ENCODE results near the gene IL22RA1.

The IL22RA1 gene

DNA sequence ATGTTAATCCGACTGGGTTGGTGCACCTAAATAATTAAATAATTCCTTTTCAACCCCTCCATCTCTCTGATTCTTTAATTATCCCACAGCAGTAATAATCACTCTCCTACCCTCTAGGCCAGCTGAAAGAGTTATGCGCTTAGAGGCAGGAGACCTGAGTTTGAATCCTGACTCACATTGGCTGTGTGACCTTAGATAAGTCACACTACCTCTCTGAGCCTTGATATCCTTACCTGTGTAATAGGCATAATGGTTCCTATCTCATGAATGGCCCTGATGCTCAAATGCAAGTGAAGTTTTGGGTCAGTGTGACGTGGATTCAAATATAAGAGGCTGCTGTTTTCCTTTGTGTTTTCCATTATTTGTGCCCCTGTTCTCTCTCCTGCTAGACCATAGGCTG lies 39.1 kb downstream of the IL22RA1 start:
- Histone ChIP-seq H3K79me1 (ENCODE audit: low read length) (no peaks in the 10 kb centered on the region), H3K4me1 (ENCODE audit: control insufficient read depth, low read depth, low read length) (no peaks in the 10 kb centered on the region), H4K5ac (ENCODE audit: low read length) (no peak overlapping the region), H3K4me2 (ENCODE audit: low read length) (no peak overlapping the region), H3K23ac (ENCODE audit: low read length) (no peak overlapping the region), H2BK15ac (replicated peaks; ENCODE audit: low read depth) (no peak overlapping the region), H3K18ac (ENCODE audit: low read length) (no peak overlapping the region), H3K4me3 (ENCODE audit: low read length) (no peak overlapping the region), H3K4ac (ENCODE audit: low read depth, low read length) (no peak overlapping the region), H3K79me2 (ENCODE audit: control insufficient read depth, insufficient read depth, low read length) (no peaks in the 10 kb centered on the region), H2BK5ac (ENCODE audit: low read length) (no peak overlapping the region), H4K8ac (ENCODE audit: low read depth, low read length) (no peak overlapping the region), H2AK5ac (ENCODE audit: low read length) (no peak overlapping the region), H3K27me3 (ENCODE audit: insufficient read depth, low read length, poor library complexity) (no peaks in the 10 kb centered on the region), H3K9ac (ENCODE audit: low read length) (no peak overlapping the region), H3K56ac (ENCODE audit: low read length) (no peak overlapping the region), H2BK120ac (ENCODE audit: low read depth, low read length) (no peak overlapping the region), H3K27ac (ENCODE audit: low read depth, low read length) (no peak overlapping the region), H3K36me3 (ENCODE audit: control insufficient read depth, insufficient read depth, low read length) (no peaks in the 10 kb centered on the region)
- no peak for DNase-seq
- WGBS (ENCODE audit: extremely low coverage, insufficient coverage, low lambda C conversion rate), result no CpG with 5 or more reads among the region's 3 CpGs

DNA sequence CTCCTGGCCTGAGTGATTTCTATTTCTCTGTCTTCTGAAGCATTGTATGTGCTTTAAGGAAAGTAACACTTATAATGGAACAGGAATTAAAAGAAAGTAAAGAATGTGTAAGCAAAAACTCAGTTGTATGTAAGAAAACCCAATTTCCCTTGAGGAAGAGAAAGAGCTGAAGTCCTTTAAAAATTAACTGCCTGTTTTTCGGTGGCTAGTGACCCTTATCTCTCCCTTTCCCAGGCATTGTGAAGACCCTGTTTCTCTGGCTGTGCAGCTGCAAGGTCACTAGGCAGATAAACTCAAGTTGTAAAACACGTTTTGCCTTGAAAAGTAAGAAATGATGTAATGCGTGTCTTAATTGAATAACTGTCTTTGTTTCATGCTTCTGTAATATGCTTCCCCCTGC lies 39.5 kb downstream of the IL22RA1 start:
- no peak overlapping the region for H3K27ac ChIP-seq (ENCODE audit: low read depth, low read length)

DNA sequence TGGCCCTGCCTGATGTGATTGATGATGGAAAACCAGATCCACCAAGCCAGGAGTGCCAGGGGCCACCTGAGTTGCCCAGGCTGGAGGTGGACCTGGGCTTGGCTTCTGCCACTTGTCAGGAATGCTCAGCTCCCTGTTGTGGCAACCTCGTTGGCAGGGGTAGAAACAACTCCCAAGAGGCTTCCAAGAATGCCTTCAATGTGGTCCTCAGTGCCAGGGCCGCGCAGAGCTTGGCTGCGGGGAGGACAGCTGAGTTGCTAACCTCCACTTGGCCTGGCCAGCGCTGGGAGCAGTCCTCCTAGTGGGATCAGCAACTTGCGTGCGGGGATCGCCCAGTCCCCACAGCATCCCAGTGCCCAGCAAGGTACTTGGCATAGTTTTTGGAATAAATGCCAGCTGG lies 40.0 kb downstream of the IL22RA1 start:
- H3K9ac ChIP-seq (ENCODE audit: low read length), result no peak overlapping the region
- no CpG with 5 or more reads among the region's 8 CpGs for WGBS (ENCODE audit: extremely low coverage, insufficient coverage, low lambda C conversion rate)

More for the DNA sequence above, 39.5 kb downstream of the IL22RA1 start:
- Histone ChIP-seq H3K9ac (ENCODE audit: low read length) (no peak overlapping the region), H3K4me3 (ENCODE audit: low read length) (no peak overlapping the region), H3K36me3 (ENCODE audit: control insufficient read depth, insufficient read depth, low read length) (no peaks in the 10 kb centered on the region), H2BK15ac (replicated peaks; ENCODE audit: low read depth) (no peak overlapping the region), H3K79me1 (ENCODE audit: low read length) (no peaks in the 10 kb centered on the region), H3K4ac (ENCODE audit: low read depth, low read length) (no peak overlapping the region), H3K56ac (ENCODE audit: low read length) (no peak overlapping the region), H3K4me1 (ENCODE audit: control insufficient read depth, low read depth, low read length) (no peaks in the 10 kb centered on the region), H3K18ac (ENCODE audit: low read length) (no peak overlapping the region), H3K27me3 (ENCODE audit: insufficient read depth, low read length, poor library complexity) (no peaks in the 10 kb centered on the region), H3K23ac (ENCODE audit: low read length) (no peak overlapping the region), H2AK5ac (ENCODE audit: low read length) (no peak overlapping the region), H3K79me2 (ENCODE audit: control insufficient read depth, insufficient read depth, low read length) (no peaks in the 10 kb centered on the region), H2BK120ac (ENCODE audit: low read depth, low read length) (no peak overlapping the region), H4K5ac (ENCODE audit: low read length) (no peak overlapping the region), H3K4me2 (ENCODE audit: low read length) (no peak overlapping the region), H2BK5ac (ENCODE audit: low read length) (no peak overlapping the region), H4K8ac (ENCODE audit: low read depth, low read length) (no peak overlapping the region)
- WGBS (ENCODE audit: extremely low coverage, insufficient coverage, low lambda C conversion rate), result no CpG with 5 or more reads among the region's 3 CpGs
- DNase-seq, result no peak

DNA sequence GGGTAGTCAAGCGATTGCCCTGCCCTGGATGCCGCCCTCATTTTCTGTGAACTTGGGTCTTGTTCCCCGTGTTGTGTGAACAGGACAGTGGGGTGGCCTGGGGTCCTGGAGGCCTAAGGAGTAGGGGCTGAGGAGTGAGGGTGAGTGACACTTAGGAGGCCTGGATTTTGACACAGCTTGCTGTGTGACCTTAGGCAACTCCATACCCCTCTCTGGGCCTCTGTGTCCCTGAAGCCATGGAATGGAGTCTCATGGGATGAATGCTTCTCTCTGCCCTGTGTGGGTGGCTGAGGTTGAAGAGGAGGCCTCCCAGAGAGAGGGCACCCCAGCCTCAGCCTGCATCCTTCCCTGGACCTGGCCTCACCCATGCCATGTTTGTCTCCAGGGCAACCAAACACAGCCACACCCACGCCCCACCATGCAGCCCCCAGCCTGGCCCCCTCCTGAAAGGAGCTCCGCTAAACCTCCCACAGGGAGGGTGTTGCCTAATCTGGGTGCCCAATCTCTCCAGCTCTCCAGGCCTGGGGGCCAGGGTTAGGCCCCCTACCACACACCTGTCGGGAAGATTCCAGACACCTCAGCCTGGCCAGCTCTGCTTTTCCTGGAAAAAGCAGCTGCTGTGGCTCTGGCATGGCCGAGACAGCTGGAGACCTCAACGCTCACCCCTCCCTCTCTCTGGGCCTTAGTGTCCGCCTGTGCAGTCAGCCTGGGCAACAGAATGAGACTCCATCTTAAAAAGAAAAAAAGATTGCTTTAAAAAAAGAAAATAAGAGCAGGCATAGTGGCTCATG lies 40.9 kb downstream of the IL22RA1 start:
- no peak overlapping the region for H3K27ac ChIP-seq (ENCODE audit: low read depth, low read length)
- no CpG with 5 or more reads among the region's 9 CpGs for WGBS (ENCODE audit: extremely low coverage, insufficient coverage, low lambda C conversion rate)
- H3K79me1 ChIP-seq (ENCODE audit: low read length), result no peaks in the 10 kb centered on the region

More for the DNA sequence above, 40.0 kb downstream of the IL22RA1 start:
- H2AK5ac ChIP-seq (ENCODE audit: low read length), result no peak overlapping the region
- no peak for DNase-seq
- no peak overlapping the region for H4K8ac ChIP-seq (ENCODE audit: low read depth, low read length)
- no peak overlapping the region for H3K4me2 ChIP-seq (ENCODE audit: low read length)
- no peak overlapping the region for H4K5ac ChIP-seq (ENCODE audit: low read length)
- no peaks in the 10 kb centered on the region for H3K36me3 ChIP-seq (ENCODE audit: control insufficient read depth, insufficient read depth, low read length)
- no peaks in the 10 kb centered on the region for H3K27me3 ChIP-seq (ENCODE audit: insufficient read depth, low read length, poor library complexity)
- no peak overlapping the region for H2BK120ac ChIP-seq (ENCODE audit: low read depth, low read length)
- no peak overlapping the region for H2BK15ac ChIP-seq (replicated peaks; ENCODE audit: low read depth)
- H3K56ac ChIP-seq (ENCODE audit: low read length), result no peak overlapping the region
- no peaks in the 10 kb centered on the region for H3K4me1 ChIP-seq (ENCODE audit: control insufficient read depth, low read depth, low read length)
- H3K4ac ChIP-seq (ENCODE audit: low read depth, low read length), result no peak overlapping the region
- H3K18ac ChIP-seq (ENCODE audit: low read length), result no peak overlapping the region
- H3K79me1 ChIP-seq (ENCODE audit: low read length), result no peaks in the 10 kb centered on the region
- no peak overlapping the region for H3K27ac ChIP-seq (ENCODE audit: low read depth, low read length)
- no peak overlapping the region for H3K4me3 ChIP-seq (ENCODE audit: low read length)
- H3K23ac ChIP-seq (ENCODE audit: low read length), result no peak overlapping the region
- no peaks in the 10 kb centered on the region for H3K79me2 ChIP-seq (ENCODE audit: control insufficient read depth, insufficient read depth, low read length)
- no peak overlapping the region for H2BK5ac ChIP-seq (ENCODE audit: low read length)

DNA sequence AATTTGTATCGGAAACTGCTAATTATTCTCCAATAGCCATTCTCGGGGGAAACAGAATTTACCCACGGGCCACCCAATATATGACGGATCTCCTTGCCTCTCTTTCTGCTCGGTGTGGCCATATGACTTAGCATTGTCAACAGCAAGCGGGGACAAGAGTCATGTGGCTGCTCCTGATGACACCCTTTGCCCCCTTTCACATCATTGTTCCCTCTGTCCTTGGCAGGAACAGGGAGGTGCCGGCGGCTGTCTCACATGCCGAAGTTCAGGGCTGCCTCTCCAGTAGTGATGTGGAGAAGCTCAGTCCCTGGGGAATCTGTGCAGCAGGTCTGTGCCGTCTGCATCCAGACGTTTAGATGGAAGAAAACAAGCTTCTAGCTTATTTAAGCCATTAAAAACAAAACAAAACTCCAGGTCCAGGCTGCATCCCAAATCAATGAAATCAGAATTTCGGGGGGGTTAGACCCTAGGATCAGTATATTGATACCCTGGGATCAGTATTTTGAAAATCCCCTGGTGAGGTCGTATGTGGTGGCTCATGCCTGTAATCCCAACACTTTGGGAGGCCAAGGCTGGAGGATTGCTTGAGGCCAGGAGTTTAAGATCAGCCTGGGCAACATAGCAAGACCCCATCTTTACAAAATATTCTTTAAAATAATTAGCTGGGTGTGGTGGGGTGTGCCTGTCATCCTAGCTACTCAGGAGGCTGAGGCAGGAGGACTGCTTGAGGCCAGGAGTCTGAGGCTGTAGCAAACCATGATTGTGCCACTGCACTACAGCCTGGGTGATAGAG lies 41.8 kb downstream of the IL22RA1 start:
- Histone ChIP-seq H4K8ac (ENCODE audit: low read depth, low read length) (no peak overlapping the region), H3K27ac (ENCODE audit: low read depth, low read length) (no peak overlapping the region), H3K23ac (ENCODE audit: low read length) (no peak overlapping the region), H3K79me2 (ENCODE audit: control insufficient read depth, insufficient read depth, low read length) (no peaks in the 10 kb centered on the region), H3K9ac (ENCODE audit: low read length) (no peak overlapping the region), H3K56ac (ENCODE audit: low read length) (no peak overlapping the region), H3K18ac (ENCODE audit: low read length) (no peak overlapping the region), H3K27me3 (ENCODE audit: insufficient read depth, low read length, poor library complexity) (no peaks in the 10 kb centered on the region), H3K4ac (ENCODE audit: low read depth, low read length) (no peak overlapping the region), H2BK15ac (replicated peaks; ENCODE audit: low read depth) (no peak overlapping the region), H2BK5ac (ENCODE audit: low read length) (no peak overlapping the region), H4K5ac (ENCODE audit: low read length) (no peak overlapping the region), H3K36me3 (ENCODE audit: control insufficient read depth, insufficient read depth, low read length) (no peaks in the 10 kb centered on the region), H3K4me1 (ENCODE audit: control insufficient read depth, low read depth, low read length) (no peaks in the 10 kb centered on the region), H2BK120ac (ENCODE audit: low read depth, low read length) (no peak overlapping the region), H3K79me1 (ENCODE audit: low read length) (no peaks in the 10 kb centered on the region), H3K4me2 (ENCODE audit: low read length) (no peak overlapping the region), H3K4me3 (ENCODE audit: low read length) (no peak overlapping the region), H2AK5ac (ENCODE audit: low read length) (no peak overlapping the region)
- DNase-seq, result no peak
- WGBS (ENCODE audit: extremely low coverage, insufficient coverage, low lambda C conversion rate), result no CpG with 5 or more reads among the region's 13 CpGs

More for the DNA sequence above, 40.9 kb downstream of the IL22RA1 start:
- no peak overlapping the region for H3K23ac ChIP-seq (ENCODE audit: low read length)
- H3K4me3 ChIP-seq (ENCODE audit: low read length), result no peak overlapping the region
- no peak overlapping the region for H4K8ac ChIP-seq (ENCODE audit: low read depth, low read length)
- H3K36me3 ChIP-seq (ENCODE audit: control insufficient read depth, insufficient read depth, low read length), result no peaks in the 10 kb centered on the region
- H2BK15ac ChIP-seq (replicated peaks; ENCODE audit: low read depth), result no peak overlapping the region
- no peak overlapping the region for H3K56ac ChIP-seq (ENCODE audit: low read length)
- no peak overlapping the region for H2BK120ac ChIP-seq (ENCODE audit: low read depth, low read length)
- DNase-seq, result no peak
- no peak overlapping the region for H3K4ac ChIP-seq (ENCODE audit: low read depth, low read length)
- H2BK5ac ChIP-seq (ENCODE audit: low read length), result no peak overlapping the region
- H2AK5ac ChIP-seq (ENCODE audit: low read length), result no peak overlapping the region
- H3K27me3 ChIP-seq (ENCODE audit: insufficient read depth, low read length, poor library complexity), result no peaks in the 10 kb centered on the region
- H3K79me2 ChIP-seq (ENCODE audit: control insufficient read depth, insufficient read depth, low read length), result no peaks in the 10 kb centered on the region
- no peak overlapping the region for H3K9ac ChIP-seq (ENCODE audit: low read length)
- H3K18ac ChIP-seq (ENCODE audit: low read length), result no peak overlapping the region
- no peaks in the 10 kb centered on the region for H3K4me1 ChIP-seq (ENCODE audit: control insufficient read depth, low read depth, low read length)
- H4K5ac ChIP-seq (ENCODE audit: low read length), result no peak overlapping the region
- no peak overlapping the region for H3K4me2 ChIP-seq (ENCODE audit: low read length)
